ENCODE measurements around the gene TMPRSS9.

- TF ChIP-seq, protein P1, sequence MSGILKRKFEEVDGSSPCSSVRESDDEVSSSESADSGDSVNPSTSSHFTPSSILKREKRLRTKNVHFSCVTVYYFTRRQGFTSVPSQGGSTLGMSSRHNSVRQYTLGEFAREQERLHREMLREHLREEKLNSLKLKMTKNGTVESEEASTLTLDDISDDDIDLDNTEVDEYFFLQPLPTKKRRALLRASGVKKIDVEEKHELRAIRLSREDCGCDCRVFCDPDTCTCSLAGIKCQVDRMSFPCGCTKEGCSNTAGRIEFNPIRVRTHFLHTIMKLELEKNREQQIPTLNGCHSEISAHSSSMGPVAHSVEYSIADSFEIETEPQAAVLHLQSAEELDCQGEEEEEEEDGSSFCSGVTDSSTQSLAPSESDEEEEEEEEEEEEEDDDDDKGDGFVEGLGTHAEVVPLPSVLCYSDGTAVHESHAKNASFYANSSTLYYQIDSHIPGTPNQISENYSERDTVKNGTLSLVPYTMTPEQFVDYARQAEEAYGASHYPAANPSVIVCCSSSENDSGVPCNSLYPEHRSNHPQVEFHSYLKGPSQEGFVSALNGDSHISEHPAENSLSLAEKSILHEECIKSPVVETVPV (CRISPR knock-in tag; IDR thresholded peaks at IDR 0.05), result no peak
- TF ChIP-seq ESRRG (CRISPR knock-in tag; IDR thresholded peaks at IDR 0.05) (no peak), ZFP30 (CRISPR knock-in tag; IDR thresholded peaks at IDR 0.05) (no peak), CSDC2 (CRISPR knock-in tag; IDR thresholded peaks at IDR 0.05) (no peak)
Measured at GRCh38 chr19:2335848-2336247, 24.2 kb upstream of the TMPRSS9 start.

Measured in SK-N-SH treated with all-trans-retinoic acid at 6 μM for 48 hours (cell line).